K562 (cell line): Measurements from ENCODE around the gene VEGFB. TPM values are rescaled to one million over a fixed set of nuclear protein-coding genes. Genes with fewer than 3 reads are reported as not detected.

ENCODE experiments used
- ATAC-seq: fragments of 200-7000 bp; cut with Tn5 transposase; 3 replicates; pipeline ENCODE4 v1.9.1; 2020; ENCODE audit warnings: moderate library complexity
- BruUV-seq: library from RNA; stranded (reverse); fragments of 400-500 nt; replicated peaks from 2 replicates; lab custom pipeline; 2021; lab: Mats Ljungman, UMichigan
- CTCF ChIA-PET: fragments of 300-600 bp; formaldehyde crosslinking; extraction: SDS; loops from one replicate; lab custom pipeline; 2021; ENCODE audit warnings: low intra/inter-chr PET ratio; lab: Yijun Ruan, JAX
- POLR2A ChIA-PET: fragments of 300-600, 350-650 bp; sonication (Branson Sonifier 250); formaldehyde crosslinking; extraction: SDS; loops from one replicate; lab custom pipeline; 2021; ENCODE audit warnings: antibody characterized with exemption, inconsistent platforms; lab: Yijun Ruan, JAX
- DNase-seq, 4 experiments: peaks; one replicate each; pipeline versions ENCODE4 v3.0.0 to v3.0.0-alpha.2; 2011 to 2018; ENCODE audit warnings: low spot score in 3 of 4, mixed read lengths in 3 of 4; ENCODE audit errors: extremely low read depth in 1 of 4
- FAIRE-seq: peaks from 2 replicates; lab custom pipeline; 2011; peaks lifted over from hg19 to GRCh38; lab: Jason Lieb, UNC
- H2AFZ ChIP-seq: 2 replicates; pipeline ENCODE4 v1.6.0; 2011; ENCODE audit warnings: low read depth, low read length, control low read depth, inconsistent platforms
- H3K27ac ChIP-seq: fragments of 200-600 bp; 3 replicates; pipeline ENCODE4 v1.8.0; 2011; ENCODE audit warnings: low read depth, mild to moderate bottlenecking, control low read depth, inconsistent platforms, low read length, moderate library complexity, mixed read lengths; ENCODE audit errors: extremely low read depth
- H3K27me3 ChIP-seq, 2 experiments: fragments of 300-600 bp in 1 of 2; 2 replicates in 1 of 2; 3 replicates in 1 of 2; pipeline versions ENCODE4 v1.6.0 to v1.8.0; 2011; ENCODE audit warnings: inconsistent platforms in 2 of 2, low read length in 2 of 2, mild to moderate bottlenecking in 1 of 2, mixed read lengths in 1 of 2, moderate library complexity in 1 of 2; ENCODE audit not compliant: control insufficient read depth in 2 of 2, insufficient read depth in 2 of 2
- H3K36me3 ChIP-seq: fragments of 300-600 bp; 3 replicates; pipeline ENCODE4 v1.8.0; 2011; ENCODE audit warnings: mild to moderate bottlenecking, low read length, inconsistent platforms; ENCODE audit not compliant: control insufficient read depth, insufficient read depth
- H3K4me1 ChIP-seq, 2 experiments: fragments of 200-600 bp in 1 of 2; replicated peaks in 1 of 2; 2 replicates in 1 of 2; 3 replicates in 1 of 2; pipeline versions ENCODE4 v1.5.1 to v1.8.0; 2011; ENCODE audit warnings: inconsistent platforms in 2 of 2, low read length in 2 of 2, mild to moderate bottlenecking in 1 of 2, mixed read lengths in 1 of 2, moderate library complexity in 1 of 2; ENCODE audit not compliant: control insufficient read depth in 2 of 2, insufficient read depth in 2 of 2
- H3K4me2 ChIP-seq: 2 replicates; pipeline ENCODE4 v1.6.1; 2011; ENCODE audit warnings: low read length, control low read depth, inconsistent platforms, mixed read lengths; ENCODE audit not compliant: insufficient read depth
- H3K4me3 ChIP-seq: fragments of 200-600 bp; sonication (generic), shearing (Covaris generic); 2 replicates; pipeline ENCODE4 v1.5.1; 2016; ENCODE audit warnings: control low read depth, inconsistent platforms
- H3K79me2 ChIP-seq: fragments of 200-600 bp; 3 replicates; pipeline ENCODE4 v1.8.0; 2011; ENCODE audit warnings: low read length, inconsistent platforms; ENCODE audit not compliant: control insufficient read depth, insufficient read depth
- H3K9ac ChIP-seq, 2 experiments: 2 replicates each; pipeline versions ENCODE4 v1.6.0 to v1.6.1; 2011; ENCODE audit warnings: low read depth in 2 of 2, low read length in 2 of 2, control low read depth in 1 of 2, inconsistent platforms in 1 of 2, mild to moderate bottlenecking in 1 of 2, mixed read lengths in 1 of 2; ENCODE audit not compliant: insufficient read depth in 1 of 2
- H3K9me1 ChIP-seq: one replicate; pipeline ENCODE4 v1.6.0; 2011; ENCODE audit warnings: inconsistent platforms, mild to moderate bottlenecking, low read length, moderate library complexity; ENCODE audit not compliant: control insufficient read depth, insufficient read depth
- H3K9me3 ChIP-seq: replicated peaks from 2 replicates; pipeline ENCODE4 v1.5.1; 2011; ENCODE audit warnings: low read depth, low read length, inconsistent platforms; ENCODE audit not compliant: control insufficient read depth, insufficient read depth
- H4K20me1 ChIP-seq: replicated peaks from 2 replicates; pipeline ENCODE4 v1.6.1; 2011; ENCODE audit warnings: low read length, inconsistent platforms, mixed read lengths; ENCODE audit not compliant: control insufficient read depth, insufficient read depth
- CBFA2T2 ChIP-seq: fragments of 450-650 bp; conservative IDR thresholded peaks from 2 replicates; pipeline ENCODE4 v1.6.1; 2017; ENCODE audit warnings: mild to moderate bottlenecking
- CBFA2T3 ChIP-seq: fragments of 450-650 bp; IDR thresholded peaks from 2 replicates; pipeline ENCODE4 v1.6.1; 2017
- HNRNPUL1 ChIP-seq: fragments of 200-400 bp; formaldehyde crosslinking; IDR thresholded peaks from 2 replicates; pipeline ENCODE4 v1.6.1; 2017; ENCODE audit warnings: low read length
- PML ChIP-seq: IDR thresholded peaks from 2 replicates; pipeline ENCODE4 v1.6.1; 2012; ENCODE audit warnings: low read length, inconsistent platforms
- POLR2G ChIP-seq: fragments of 200-400 bp; formaldehyde crosslinking; IDR thresholded peaks from 2 replicates; pipeline ENCODE4 v1.6.1; 2017; ENCODE audit warnings: low read depth, mild to moderate bottlenecking, antibody characterized with exemption, low read length, moderate library complexity
- SPI1 ChIP-seq: IDR thresholded peaks from 2 replicates; pipeline ENCODE4 v1.6.1; 2011; ENCODE audit warnings: low read depth, low read length, control low read depth, borderline replicate concordance
- SUPT5H ChIP-seq: fragments of 450-650 bp; IDR thresholded peaks from 2 replicates; pipeline ENCODE4 v1.6.1; 2016
- ZNF740 ChIP-seq, 3 experiments: fragments of 200-800 bp in 1 of 3; sonication (Bioruptor generic) in 1 of 3; sonication (generic) in 1 of 3; formaldehyde crosslinking in 1 of 3; IDR thresholded peaks; 2 replicates each; pipeline versions ENCODE4 v1.6.1 to v1.8.0; 2016 to 2022; ENCODE audit warnings: mild to moderate bottlenecking in 2 of 3, missing compliant biosample characterization in 2 of 3, missing genetic modification characterization in 2 of 3, missing genetic modification reagents in 1 of 3
- WGBS: fragments of 100-300 bp; shearing (Covaris generic); methylation state at CpG from one replicate; pipeline ENCODE4 v1.1.6; 2016; ENCODE audit warnings: low coverage, mixed read lengths; ENCODE audit not compliant: insufficient coverage; ENCODE audit errors: missing lambda C conversion rate; 5-methylcytosine and 5-hydroxymethylcytosine counted together
- in situ Hi-C: fragments of 300-500 bp; cut with MboI; formaldehyde crosslinking; loops from 4 replicates; pipeline ENCODE4 v1.15.0; 2018; ENCODE audit warnings: inconsistent platforms, mixed read lengths
- intact Hi-C: fragments of 100-400 bp; cut with micrococcal nuclease; formaldehyde crosslinking; loops from 2 replicates; pipeline ENCODE4 v1.14.2; 2022
- polyA plus RNA-seq, 8 experiments: library from polyadenylated mRNA; depleted of rRNA in 4 of 8; stranded (reverse) in 5 of 8; unstranded in 3 of 8; fragments of >200 nt; fragmentation: Nextera tagmentation in 2 of 8; fragmentation: Illumina TruSeq in 1 of 8; extraction: Ambion mirVana in 2 of 8; extraction: Trizol in 1 of 8; gene quantifications; 2 replicates each; pipeline versions ENCODE4 v1.2.1 to v1.2.3, GENCODE V29; 2011 to 2014; ENCODE audit warnings: inconsistent platforms in 1 of 8, missing spikeins in 1 of 8
- total RNA-seq, 7 experiments: library from RNA; depleted of rRNA in 6 of 7; stranded (reverse); fragments of >200 nt in 6 of 7; fragmentation: Illumina TruSeq in 2 of 7; extraction: Trizol in 2 of 7; gene quantifications; 2 replicates each; pipeline versions ENCODE4 v1.2.1 to v1.2.3, GENCODE V29; 2011 to 2021; ENCODE audit warnings: low replicate concordance in 1 of 7

VEGFB gene
- total and polyA plus RNA-seq, 9 of the 15 experiments (the other 6 are each of a cell fraction or from before 2014, with no cell fraction given): 11.0 to 83.4 (median 25.7) TPM

GRCh38 chr11:64245401-64245796 is 11.0 kb downstream of the VEGFB start:
- no TSS peak for BruUV-seq
- no peaks in the 10 kb centered on the region for H3K9me3 ChIP-seq
- ATAC-seq: no peak
- TF ChIP-seq PML: 0 out of 2 replicates have a peak, but pooled peaks have one; percentile 8
- peak; percentile 51 for TF ChIP-seq CBFA2T2
- TF ChIP-seq CBFA2T3: peak; percentile 38; the same call in 1 of the 2 replicates
- TF ChIP-seq POLR2G: peak; percentile 57; the same call in 1 of the 2 replicates
- no peak for TF ChIP-seq SUPT5H
- TF ChIP-seq HNRNPUL1: no peak
- TF ChIP-seq SPI1: peak; percentile 48; the same call in 1 of the 2 replicates
- TF ChIP-seq ZNF740 (CRISPR knock-in tag; IDR thresholded peaks at IDR 0.05): no peak
- TF ChIP-seq ZNF740 (tag; IDR thresholded peaks at IDR 0.05): 0 out of 4 replicates have a peak, but pooled peaks of 1 of the 2 experiments have one; percentile 24
- H3K27ac ChIP-seq: peak overlapping the region; percentile 98
- 0 out of 2 replicates have a peak, but pooled peaks cover 3% of the 10 kb centered on the region for H4K20me1 ChIP-seq
- CTCF ChIA-PET: no interaction called here
- H3K4me1 ChIP-seq: peaks cover 37 to 88% of the 10 kb centered on the region in 2 experiments
- intact Hi-C loops (loop anchor here (10.0 kb wide), 1 partner anchor 59 kb away; the partner anchor contains the start of genes CATSPERZ and ESRRA), in situ Hi-C loops (no loop called here)
- peak overlapping the region; percentile 99 for H3K4me2 ChIP-seq
- peaks cover 51% of the 10 kb centered on the region for H3K79me2 ChIP-seq
- 3% methylated on average over 4 of the region's 6 CpGs for WGBS
- no peak overlapping the region for H2AFZ ChIP-seq
- peak overlapping the region; percentile 95 to 98 for H3K9ac ChIP-seq
- H3K4me3 ChIP-seq: peak overlapping the region; percentile 98
- DNase-seq: no peak
- POLR2A ChIA-PET: interaction anchor here (0.6 to 7.8 kb wide), 8 partner anchors 8 to 60 kb away, joined by 3 to 58 read pairs (median 5); partner anchors contain the start of genes FERMT3, STIP1 and VEGFB
- no peaks in the 10 kb centered on the region for H3K9me1 ChIP-seq
- H3K27me3 ChIP-seq: no peaks in the 10 kb centered on the region
- FAIRE-seq: no peak
- peaks cover 37% of the 10 kb centered on the region for H3K36me3 ChIP-seq
